Measurements from ENCODE around the gene BMX. TPM values are rescaled to one million over a fixed set of nuclear protein-coding genes. Genes with fewer than 3 reads are reported as not detected.
A peak's percentile ranks its signal among the peaks of the same experiment; 100 is the strongest.

Gene BMX
- total and polyA plus RNA-seq, 9 of the 15 experiments (the other 6 are each of a cell fraction or from before 2014, with no cell fraction given) = 0.45 to 4.2 (median 1.8) TPM

DNA sequence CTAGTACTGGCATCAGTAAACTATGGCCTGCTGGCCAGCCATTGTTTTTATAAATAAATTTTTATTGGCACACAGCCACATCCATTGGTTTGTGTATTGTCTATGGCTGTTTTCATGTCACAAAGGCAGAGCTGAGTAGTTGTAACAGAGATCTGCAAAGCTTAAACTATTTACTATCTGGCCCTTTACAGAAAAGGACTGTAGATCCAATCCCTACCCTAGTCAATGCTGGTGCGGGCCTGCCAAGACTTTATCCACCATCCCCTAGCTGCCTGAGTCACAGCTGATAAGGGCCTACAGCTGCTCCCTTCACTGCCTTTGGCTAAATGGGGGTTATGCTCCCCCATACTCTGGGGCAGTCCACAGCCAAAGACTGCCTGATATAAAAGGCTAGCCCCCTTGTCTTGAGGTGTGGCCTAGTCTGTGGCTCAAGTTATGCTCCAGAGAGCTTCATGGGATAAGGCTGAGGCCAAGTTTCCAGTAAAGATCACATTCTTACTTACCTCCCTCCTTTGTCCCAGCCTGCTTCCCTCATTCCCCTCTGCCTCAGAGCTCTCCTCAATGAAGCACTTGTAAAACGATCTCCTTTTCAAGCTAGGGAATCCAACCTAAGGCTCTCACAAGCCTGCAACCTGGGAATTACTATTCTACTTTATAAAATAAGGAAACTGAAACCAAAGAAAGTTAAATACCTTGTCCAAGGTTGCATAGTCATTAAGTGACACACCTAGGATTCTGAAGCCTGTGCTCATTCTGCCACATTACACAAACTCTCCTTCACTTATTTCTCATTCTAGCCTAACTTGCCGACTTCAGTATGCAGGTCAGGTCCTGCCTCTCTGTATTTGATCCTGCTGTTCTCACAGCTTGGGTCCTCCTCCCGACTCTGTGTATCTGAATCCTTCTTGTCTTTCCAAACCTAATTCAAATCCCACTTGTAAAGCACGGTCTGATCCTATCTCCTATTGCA, 79.5 kb downstream of the BMX start (continued):
- TF ChIP-seq, protein P1, sequence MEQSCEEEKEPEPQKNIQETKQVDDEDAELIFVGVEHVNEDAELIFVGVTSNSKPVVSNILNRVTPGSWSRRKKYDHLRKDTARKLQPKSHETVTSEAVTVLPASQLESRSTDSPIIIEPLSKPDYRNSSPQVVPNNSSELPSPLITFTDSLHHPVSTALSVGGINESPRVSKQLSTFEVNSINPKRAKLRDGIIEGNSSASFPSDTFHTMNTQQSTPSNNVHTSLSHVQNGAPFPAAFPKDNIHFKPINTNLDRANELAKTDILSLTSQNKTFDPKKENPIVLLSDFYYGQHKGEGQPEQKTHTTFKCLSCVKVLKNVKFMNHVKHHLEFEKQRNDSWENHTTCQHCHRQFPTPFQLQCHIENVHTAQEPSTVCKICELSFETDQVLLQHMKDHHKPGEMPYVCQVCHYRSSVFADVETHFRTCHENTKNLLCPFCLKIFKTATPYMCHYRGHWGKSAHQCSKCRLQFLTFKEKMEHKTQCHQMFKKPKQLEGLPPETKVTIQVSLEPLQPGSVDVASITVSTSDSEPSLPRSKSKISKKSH (CRISPR knock-in tag; IDR thresholded peaks at IDR 0.05) = no peak
- TF ChIP-seq NR2F6 (CRISPR knock-in tag; IDR thresholded peaks at IDR 0.05) (no peak), KDM1A (IDR thresholded peaks at IDR 0.05) (peak; percentile 68 to 73), ZC3H8 (IDR thresholded peaks at IDR 0.05) (no peak), RBM15 (IDR thresholded peaks at IDR 0.05; ENCODE audit: insufficient read depth, low read length) (no peak), ZNF239 (CRISPR knock-in tag; IDR thresholded peaks at IDR 0.05) (no peak), BMI1 (IDR thresholded peaks at IDR 0.05; ENCODE audit: low read length) (no peak), TAF15 (IDR thresholded peaks at IDR 0.05; ENCODE audit: low read depth, low read length) (no peak), NEUROD1 (IDR thresholded peaks at IDR 0.05; ENCODE audit: borderline replicate concordance, low read depth, low read length, partially characterized antibody) (no peak), ATF7 (IDR thresholded peaks at IDR 0.05) (no peak; the same call in 1 of the 2 replicates)
- TF ChIP-seq, protein P2, sequence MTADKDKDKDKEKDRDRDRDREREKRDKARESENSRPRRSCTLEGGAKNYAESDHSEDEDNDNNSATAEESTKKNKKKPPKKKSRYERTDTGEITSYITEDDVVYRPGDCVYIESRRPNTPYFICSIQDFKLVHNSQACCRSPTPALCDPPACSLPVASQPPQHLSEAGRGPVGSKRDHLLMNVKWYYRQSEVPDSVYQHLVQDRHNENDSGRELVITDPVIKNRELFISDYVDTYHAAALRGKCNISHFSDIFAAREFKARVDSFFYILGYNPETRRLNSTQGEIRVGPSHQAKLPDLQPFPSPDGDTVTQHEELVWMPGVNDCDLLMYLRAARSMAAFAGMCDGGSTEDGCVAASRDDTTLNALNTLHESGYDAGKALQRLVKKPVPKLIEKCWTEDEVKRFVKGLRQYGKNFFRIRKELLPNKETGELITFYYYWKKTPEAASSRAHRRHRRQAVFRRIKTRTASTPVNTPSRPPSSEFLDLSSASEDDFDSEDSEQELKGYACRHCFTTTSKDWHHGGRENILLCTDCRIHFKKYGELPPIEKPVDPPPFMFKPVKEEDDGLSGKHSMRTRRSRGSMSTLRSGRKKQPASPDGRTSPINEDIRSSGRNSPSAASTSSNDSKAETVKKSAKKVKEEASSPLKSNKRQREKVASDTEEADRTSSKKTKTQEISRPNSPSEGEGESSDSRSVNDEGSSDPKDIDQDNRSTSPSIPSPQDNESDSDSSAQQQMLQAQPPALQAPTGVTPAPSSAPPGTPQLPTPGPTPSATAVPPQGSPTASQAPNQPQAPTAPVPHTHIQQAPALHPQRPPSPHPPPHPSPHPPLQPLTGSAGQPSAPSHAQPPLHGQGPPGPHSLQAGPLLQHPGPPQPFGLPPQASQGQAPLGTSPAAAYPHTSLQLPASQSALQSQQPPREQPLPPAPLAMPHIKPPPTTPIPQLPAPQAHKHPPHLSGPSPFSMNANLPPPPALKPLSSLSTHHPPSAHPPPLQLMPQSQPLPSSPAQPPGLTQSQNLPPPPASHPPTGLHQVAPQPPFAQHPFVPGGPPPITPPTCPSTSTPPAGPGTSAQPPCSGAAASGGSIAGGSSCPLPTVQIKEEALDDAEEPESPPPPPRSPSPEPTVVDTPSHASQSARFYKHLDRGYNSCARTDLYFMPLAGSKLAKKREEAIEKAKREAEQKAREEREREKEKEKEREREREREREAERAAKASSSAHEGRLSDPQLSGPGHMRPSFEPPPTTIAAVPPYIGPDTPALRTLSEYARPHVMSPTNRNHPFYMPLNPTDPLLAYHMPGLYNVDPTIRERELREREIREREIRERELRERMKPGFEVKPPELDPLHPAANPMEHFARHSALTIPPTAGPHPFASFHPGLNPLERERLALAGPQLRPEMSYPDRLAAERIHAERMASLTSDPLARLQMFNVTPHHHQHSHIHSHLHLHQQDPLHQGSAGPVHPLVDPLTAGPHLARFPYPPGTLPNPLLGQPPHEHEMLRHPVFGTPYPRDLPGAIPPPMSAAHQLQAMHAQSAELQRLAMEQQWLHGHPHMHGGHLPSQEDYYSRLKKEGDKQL (CRISPR knock-in tag; IDR thresholded peaks at IDR 0.05; ENCODE audit: borderline replicate concordance) = no peak
- TF ChIP-seq, protein P3, sequence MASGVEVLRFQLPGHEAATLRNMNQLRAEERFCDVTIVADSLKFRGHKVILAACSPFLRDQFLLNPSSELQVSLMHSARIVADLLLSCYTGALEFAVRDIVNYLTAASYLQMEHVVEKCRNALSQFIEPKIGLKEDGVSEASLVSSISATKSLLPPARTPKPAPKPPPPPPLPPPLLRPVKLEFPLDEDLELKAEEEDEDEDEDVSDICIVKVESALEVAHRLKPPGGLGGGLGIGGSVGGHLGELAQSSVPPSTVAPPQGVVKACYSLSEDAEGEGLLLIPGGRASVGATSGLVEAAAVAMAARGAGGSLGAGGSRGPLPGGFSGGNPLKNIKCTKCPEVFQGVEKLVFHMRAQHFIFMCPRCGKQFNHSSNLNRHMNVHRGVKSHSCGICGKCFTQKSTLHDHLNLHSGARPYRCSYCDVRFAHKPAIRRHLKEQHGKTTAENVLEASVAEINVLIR (CRISPR knock-in tag; IDR thresholded peaks at IDR 0.05) = no peak
- TF ChIP-seq, protein P4, sequence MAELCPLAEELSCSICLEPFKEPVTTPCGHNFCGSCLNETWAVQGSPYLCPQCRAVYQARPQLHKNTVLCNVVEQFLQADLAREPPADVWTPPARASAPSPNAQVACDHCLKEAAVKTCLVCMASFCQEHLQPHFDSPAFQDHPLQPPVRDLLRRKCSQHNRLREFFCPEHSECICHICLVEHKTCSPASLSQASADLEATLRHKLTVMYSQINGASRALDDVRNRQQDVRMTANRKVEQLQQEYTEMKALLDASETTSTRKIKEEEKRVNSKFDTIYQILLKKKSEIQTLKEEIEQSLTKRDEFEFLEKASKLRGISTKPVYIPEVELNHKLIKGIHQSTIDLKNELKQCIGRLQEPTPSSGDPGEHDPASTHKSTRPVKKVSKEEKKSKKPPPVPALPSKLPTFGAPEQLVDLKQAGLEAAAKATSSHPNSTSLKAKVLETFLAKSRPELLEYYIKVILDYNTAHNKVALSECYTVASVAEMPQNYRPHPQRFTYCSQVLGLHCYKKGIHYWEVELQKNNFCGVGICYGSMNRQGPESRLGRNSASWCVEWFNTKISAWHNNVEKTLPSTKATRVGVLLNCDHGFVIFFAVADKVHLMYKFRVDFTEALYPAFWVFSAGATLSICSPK (IDR thresholded peaks at IDR 0.05; ENCODE audit: borderline replicate concordance) = no peak
- TF ChIP-seq, protein P5, sequence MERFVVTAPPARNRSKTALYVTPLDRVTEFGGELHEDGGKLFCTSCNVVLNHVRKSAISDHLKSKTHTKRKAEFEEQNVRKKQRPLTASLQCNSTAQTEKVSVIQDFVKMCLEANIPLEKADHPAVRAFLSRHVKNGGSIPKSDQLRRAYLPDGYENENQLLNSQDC (CRISPR knock-in tag; IDR thresholded peaks at IDR 0.05) = no peak
- TF ChIP-seq, protein P6, sequence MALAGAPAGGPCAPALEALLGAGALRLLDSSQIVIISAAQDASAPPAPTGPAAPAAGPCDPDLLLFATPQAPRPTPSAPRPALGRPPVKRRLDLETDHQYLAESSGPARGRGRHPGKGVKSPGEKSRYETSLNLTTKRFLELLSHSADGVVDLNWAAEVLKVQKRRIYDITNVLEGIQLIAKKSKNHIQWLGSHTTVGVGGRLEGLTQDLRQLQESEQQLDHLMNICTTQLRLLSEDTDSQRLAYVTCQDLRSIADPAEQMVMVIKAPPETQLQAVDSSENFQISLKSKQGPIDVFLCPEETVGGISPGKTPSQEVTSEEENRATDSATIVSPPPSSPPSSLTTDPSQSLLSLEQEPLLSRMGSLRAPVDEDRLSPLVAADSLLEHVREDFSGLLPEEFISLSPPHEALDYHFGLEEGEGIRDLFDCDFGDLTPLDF (CRISPR knock-in tag; IDR thresholded peaks at IDR 0.05) = no peak
